Loucy (cell line): Measurements from ENCODE around the gene BTBD1.

ENCODE experiments used
- EZH2phosphoT487 ChIP-seq: fragments of 200-600 bp; IDR thresholded peaks from 2 replicates; pipeline ENCODE4 v1.6.1; 2018; ENCODE audit warnings: antibody characterized with exemption, mild to moderate bottlenecking, moderate library complexity, borderline replicate concordance
- TF ChIP-seq, protein P1 (sequence below): fragments of 200-600 bp; sonication (generic); conservative IDR thresholded peaks from 2 replicates; pipeline ENCODE4 v1.5.1; 2014; ENCODE audit warnings: mild to moderate bottlenecking, antibody characterized with exemption, low read length

DNA sequence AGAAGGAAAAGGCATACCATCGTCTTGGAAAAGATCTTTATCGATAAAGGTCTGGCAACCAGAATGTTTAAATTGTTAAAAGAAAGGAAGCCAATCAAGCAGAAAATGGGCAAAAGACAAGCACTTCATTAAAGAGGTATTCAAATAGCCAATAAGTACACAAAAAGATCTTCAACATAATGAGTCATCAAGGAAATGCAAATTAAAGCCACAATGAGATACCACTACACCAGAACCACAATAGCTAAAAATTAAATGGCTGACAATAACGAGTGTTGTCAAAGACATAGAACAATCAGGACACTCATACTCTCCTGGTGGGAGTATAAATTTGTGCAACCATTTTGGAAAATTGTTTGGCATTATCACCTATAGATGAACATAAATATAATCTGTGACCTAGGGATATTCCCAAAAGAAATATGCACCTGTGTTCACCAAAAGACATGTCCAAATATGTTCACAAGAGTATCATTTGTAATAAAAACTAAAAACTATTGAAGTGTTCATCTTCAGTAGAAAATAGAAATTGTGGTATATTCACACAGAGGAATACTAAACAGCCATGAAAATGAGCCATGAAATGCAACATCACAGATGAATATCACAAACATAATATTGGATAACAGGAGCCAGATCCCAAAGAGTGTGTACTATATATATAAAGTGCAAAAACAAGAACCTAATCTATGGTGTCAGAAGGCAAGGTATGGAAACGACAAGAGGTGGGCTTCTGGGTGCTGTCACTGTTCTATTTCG lies 14.4 kb upstream of the BTBD1 start:
- TF ChIP-seq, protein P1, sequence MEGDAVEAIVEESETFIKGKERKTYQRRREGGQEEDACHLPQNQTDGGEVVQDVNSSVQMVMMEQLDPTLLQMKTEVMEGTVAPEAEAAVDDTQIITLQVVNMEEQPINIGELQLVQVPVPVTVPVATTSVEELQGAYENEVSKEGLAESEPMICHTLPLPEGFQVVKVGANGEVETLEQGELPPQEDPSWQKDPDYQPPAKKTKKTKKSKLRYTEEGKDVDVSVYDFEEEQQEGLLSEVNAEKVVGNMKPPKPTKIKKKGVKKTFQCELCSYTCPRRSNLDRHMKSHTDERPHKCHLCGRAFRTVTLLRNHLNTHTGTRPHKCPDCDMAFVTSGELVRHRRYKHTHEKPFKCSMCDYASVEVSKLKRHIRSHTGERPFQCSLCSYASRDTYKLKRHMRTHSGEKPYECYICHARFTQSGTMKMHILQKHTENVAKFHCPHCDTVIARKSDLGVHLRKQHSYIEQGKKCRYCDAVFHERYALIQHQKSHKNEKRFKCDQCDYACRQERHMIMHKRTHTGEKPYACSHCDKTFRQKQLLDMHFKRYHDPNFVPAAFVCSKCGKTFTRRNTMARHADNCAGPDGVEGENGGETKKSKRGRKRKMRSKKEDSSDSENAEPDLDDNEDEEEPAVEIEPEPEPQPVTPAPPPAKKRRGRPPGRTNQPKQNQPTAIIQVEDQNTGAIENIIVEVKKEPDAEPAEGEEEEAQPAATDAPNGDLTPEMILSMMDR, result no peak
- TF ChIP-seq EZH2phosphoT487, result no peak
